ENCODE measurements around the gene PPOX.

Gene PPOX

GRCh38 chr1:161177112-161177935 lies 11.1 kb downstream of the PPOX start, which contains the start of gene B4GALT3:
Gene B4GALT3, minus strand, starts transcription at chr1:161177507. Its CDS starts 1,447 bp downstream, at chr1:161176060.
- H3K4me3 ChIP-seq (ENCODE audit: low read length), result peak within 1 kb of the TSS; percentile 77
- no peak for TF ChIP-seq ZNF274 (IDR thresholded peaks at IDR 0.05; ENCODE audit: low read depth, low read length)

GRCh38 chr1:161177936-161178244 lies 11.7 kb downstream of the PPOX start:
- peak overlapping the region; percentile 77; the same call in 1 of the 2 replicates for H3K4me3 ChIP-seq (ENCODE audit: low read length)

GRCh38 chr1:161179698-161180097 lies 13.5 kb downstream of the PPOX start:
- no peak overlapping the region for H3K4me3 ChIP-seq (ENCODE audit: low read length)
- TF ChIP-seq ZNF274 (IDR thresholded peaks at IDR 0.05; ENCODE audit: low read depth, low read length), result no peak

More at GRCh38 chr1:161177936-161178244, 11.7 kb downstream of the PPOX start:
- no peak for TF ChIP-seq ZNF274 (IDR thresholded peaks at IDR 0.05; ENCODE audit: low read depth, low read length)

- H3K4me3 ChIP-seq (ENCODE audit: low read length), result no peak overlapping the region
- TF ChIP-seq ZNF274 (IDR thresholded peaks at IDR 0.05; ENCODE audit: low read depth, low read length), result no peak
Measured at GRCh38 chr1:161180639-161181038, 14.4 kb downstream of the PPOX start.

- no peak for TF ChIP-seq ZNF274 (IDR thresholded peaks at IDR 0.05; ENCODE audit: low read depth, low read length)
- peak overlapping the region; percentile 35; the same call in 1 of the 2 replicates for H3K4me3 ChIP-seq (ENCODE audit: low read length)
Measured at GRCh38 chr1:161182214-161182613, 16.0 kb downstream of the PPOX start.

- no peak overlapping the region; the same call in 1 of the 2 replicates for H3K4me3 ChIP-seq (ENCODE audit: low read length)
Measured at GRCh38 chr1:161185282-161185682, 19.1 kb downstream of the PPOX start.

GRCh38 chr1:161185732-161186311 lies 19.6 kb downstream of the PPOX start:
- TF ChIP-seq ZNF274 (IDR thresholded peaks at IDR 0.05; ENCODE audit: low read depth, low read length), result no peak
- H3K4me3 ChIP-seq (ENCODE audit: low read length), result peak overlapping the region; percentile 53; the same call in 1 of the 2 replicates

More at GRCh38 chr1:161185282-161185682, 19.1 kb downstream of the PPOX start:
- no peak for TF ChIP-seq ZNF274 (IDR thresholded peaks at IDR 0.05; ENCODE audit: low read depth, low read length)

- H3K4me3 ChIP-seq (ENCODE audit: low read length), result no peak overlapping the region
- no peak for TF ChIP-seq ZNF274 (IDR thresholded peaks at IDR 0.05; ENCODE audit: low read depth, low read length)
Measured at GRCh38 chr1:161187311-161187710, 21.1 kb downstream of the PPOX start.

GRCh38 chr1:161188381-161188780 lies 22.2 kb downstream of the PPOX start:
- TF ChIP-seq ZNF274 (IDR thresholded peaks at IDR 0.05; ENCODE audit: low read depth, low read length), result no peak
- no peak overlapping the region for H3K4me3 ChIP-seq (ENCODE audit: low read length)

GRCh38 chr1:161189036-161189435 lies 22.8 kb downstream of the PPOX start:
- no peak for TF ChIP-seq ZNF274 (IDR thresholded peaks at IDR 0.05; ENCODE audit: low read depth, low read length)
- H3K4me3 ChIP-seq (ENCODE audit: low read length), result no peak overlapping the region

- no peak for TF ChIP-seq ZNF274 (IDR thresholded peaks at IDR 0.05; ENCODE audit: low read depth, low read length)
- H3K4me3 ChIP-seq (ENCODE audit: low read length), result no peak overlapping the region
Measured at GRCh38 chr1:161190962-161191521, 24.8 kb downstream of the PPOX start.

GRCh38 chr1:161191971-161192370 lies 25.7 kb downstream of the PPOX start:
- H3K4me3 ChIP-seq (ENCODE audit: low read length), result no peak overlapping the region
- no peak for TF ChIP-seq ZNF274 (IDR thresholded peaks at IDR 0.05; ENCODE audit: low read depth, low read length)

- no peak for TF ChIP-seq ZNF274 (IDR thresholded peaks at IDR 0.05; ENCODE audit: low read depth, low read length)
- H3K4me3 ChIP-seq (ENCODE audit: low read length), result no peak overlapping the region
Measured at GRCh38 chr1:161192476-161193465, 26.5 kb downstream of the PPOX start.
